Neural crest cell (in vitro differentiated cells): ENCODE data around the gene LRRC75B. TPM values are rescaled to one million over a fixed set of nuclear protein-coding genes. Genes with fewer than 3 reads are reported as not detected.

ENCODE experiments used
- DNase-seq: peaks from one replicate; pipeline ENCODE4 v3.0.0; 2021; ENCODE audit warnings: low read depth, mixed read lengths, low spot score
- H3K27ac Mint-ChIP-seq: one replicate; pipeline ENCODE4 v1.8.0; 2021; ENCODE audit warnings: mild to moderate bottlenecking, mixed read lengths; ENCODE audit not compliant: unreplicated experiment
- H3K27me3 Mint-ChIP-seq: 2 replicates; pipeline ENCODE4 v1.8.0; 2021; ENCODE audit warnings: low read depth, mild to moderate bottlenecking, mixed read lengths
- H3K36me3 Mint-ChIP-seq: 2 replicates; pipeline ENCODE4 v1.8.0; 2021; ENCODE audit warnings: low read depth, mild to moderate bottlenecking, mixed read lengths
- H3K4me1 Mint-ChIP-seq: 2 replicates; pipeline ENCODE4 v1.8.0; 2021; ENCODE audit warnings: mixed read lengths
- H3K4me3 Mint-ChIP-seq: one replicate; pipeline ENCODE4 v1.8.0; 2021; ENCODE audit warnings: mild to moderate bottlenecking, mixed read lengths
- H3K9me3 Mint-ChIP-seq: 2 replicates; pipeline ENCODE4 v1.8.0; 2021; ENCODE audit warnings: mixed read lengths
- total RNA-seq: library from RNA; stranded (reverse); gene quantifications from 2 replicates; pipeline ENCODE4 v1.2.1, GENCODE V29; 2021
- TF ChIP-seq, protein P1 (sequence below): fragments of 200-600 bp; sonication (generic); conservative IDR thresholded peaks from 2 replicates; pipeline ENCODE4 v1.5.0; 2021; ENCODE audit warnings: antibody characterized with exemption, mild to moderate bottlenecking

The LRRC75B gene
- total RNA-seq, 1 donor from 2014 or later, result 16.7 TPM

DNA sequence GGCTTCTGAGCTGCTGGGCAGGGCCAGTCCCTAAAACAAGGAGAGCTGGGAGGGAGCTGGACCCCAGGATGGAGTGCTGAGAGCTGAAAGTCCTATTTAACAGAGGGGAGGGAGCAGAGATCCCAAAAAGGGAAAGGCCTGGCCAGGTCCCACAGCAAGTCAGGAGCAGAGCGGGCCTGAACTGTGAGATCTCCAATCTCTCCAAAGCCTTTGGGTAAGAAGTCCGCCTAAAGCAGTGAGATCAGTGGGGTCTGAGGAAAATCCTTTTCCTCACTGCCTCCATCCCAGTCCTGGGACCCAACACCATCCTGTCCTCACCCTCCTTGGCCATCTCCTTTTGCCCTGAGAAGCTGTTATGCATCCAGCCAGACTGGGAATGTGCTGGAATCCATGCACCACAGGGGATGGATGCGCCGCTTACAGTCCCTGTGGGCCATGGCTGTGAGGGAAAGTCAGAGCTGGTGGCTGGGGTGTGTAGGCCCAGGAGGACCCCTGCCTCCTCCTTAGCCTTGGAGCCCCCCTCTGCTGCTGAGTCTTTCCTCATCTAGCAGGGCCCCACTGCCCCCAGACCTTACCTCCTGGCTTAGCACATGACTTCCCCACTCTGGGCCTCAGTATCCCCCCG is 8.6 kb downstream of the LRRC75B start:
- no peak for DNase-seq
- Mint-ChIP-seq H3K27ac (peak overlapping the region; percentile 78), H3K36me3 (no peaks in the 10 kb centered on the region), H3K4me1 (no peaks in the 10 kb centered on the region), H3K27me3 (no peaks in the 10 kb centered on the region), H3K9me3 (no peaks in the 10 kb centered on the region), H3K4me3 (no peak overlapping the region)
- TF ChIP-seq, protein P1, sequence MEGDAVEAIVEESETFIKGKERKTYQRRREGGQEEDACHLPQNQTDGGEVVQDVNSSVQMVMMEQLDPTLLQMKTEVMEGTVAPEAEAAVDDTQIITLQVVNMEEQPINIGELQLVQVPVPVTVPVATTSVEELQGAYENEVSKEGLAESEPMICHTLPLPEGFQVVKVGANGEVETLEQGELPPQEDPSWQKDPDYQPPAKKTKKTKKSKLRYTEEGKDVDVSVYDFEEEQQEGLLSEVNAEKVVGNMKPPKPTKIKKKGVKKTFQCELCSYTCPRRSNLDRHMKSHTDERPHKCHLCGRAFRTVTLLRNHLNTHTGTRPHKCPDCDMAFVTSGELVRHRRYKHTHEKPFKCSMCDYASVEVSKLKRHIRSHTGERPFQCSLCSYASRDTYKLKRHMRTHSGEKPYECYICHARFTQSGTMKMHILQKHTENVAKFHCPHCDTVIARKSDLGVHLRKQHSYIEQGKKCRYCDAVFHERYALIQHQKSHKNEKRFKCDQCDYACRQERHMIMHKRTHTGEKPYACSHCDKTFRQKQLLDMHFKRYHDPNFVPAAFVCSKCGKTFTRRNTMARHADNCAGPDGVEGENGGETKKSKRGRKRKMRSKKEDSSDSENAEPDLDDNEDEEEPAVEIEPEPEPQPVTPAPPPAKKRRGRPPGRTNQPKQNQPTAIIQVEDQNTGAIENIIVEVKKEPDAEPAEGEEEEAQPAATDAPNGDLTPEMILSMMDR, result no peak

DNA sequence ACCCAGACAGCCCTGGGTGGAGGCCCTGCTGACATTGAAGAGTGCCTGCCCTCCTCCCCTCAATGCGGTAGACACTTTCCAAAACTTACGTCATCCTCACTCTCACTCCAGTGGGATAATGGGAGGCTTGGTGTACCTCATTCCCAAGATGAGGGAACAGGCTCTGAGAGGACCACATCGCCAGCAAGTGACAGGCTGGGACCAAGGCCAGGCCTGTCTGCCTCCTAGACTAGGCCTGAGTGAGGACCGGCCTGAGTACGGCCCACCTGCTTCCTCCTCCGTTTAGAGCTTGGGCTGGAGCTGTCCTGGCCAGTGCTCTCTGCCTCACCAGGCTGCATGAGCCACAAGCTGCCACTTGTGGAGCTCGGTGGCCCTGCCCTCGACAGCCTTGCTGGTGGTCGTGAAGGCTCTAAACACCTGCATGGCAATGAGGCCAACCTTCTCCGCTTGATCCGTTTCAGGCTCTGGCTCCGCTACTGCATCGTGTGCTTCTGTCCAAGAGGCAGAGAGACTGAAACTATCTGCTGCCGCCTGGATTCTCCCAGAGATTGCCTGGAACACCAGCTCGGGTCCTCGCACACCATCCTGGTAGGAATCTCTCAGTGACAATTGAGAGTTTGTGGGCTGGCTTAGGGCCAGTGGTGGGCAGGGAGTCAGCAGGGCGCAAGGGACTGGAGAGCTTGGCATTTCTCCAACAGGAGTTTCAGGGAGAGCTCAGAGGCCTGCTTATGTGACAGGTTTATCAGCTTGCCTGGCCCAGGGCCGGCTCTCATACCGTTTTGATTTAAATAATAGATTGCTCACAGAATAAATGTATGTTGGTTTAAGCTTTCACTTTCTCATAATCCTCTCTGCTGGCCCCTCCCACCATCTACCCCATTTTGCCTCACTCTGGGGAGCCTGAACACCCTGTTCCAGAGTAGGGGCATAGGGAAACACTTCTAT is 9.4 kb downstream of the LRRC75B start:
- H3K9me3 Mint-ChIP-seq, result no peaks in the 10 kb centered on the region
- H3K36me3 Mint-ChIP-seq, result no peaks in the 10 kb centered on the region
- DNase-seq, result no peak
- H3K4me3 Mint-ChIP-seq, result no peak overlapping the region
- peak overlapping the region; percentile 78 for H3K27ac Mint-ChIP-seq
- TF ChIP-seq, protein P1, result no peak
- H3K27me3 Mint-ChIP-seq, result no peaks in the 10 kb centered on the region
- H3K4me1 Mint-ChIP-seq, result no peaks in the 10 kb centered on the region

GRCh38 chr22:24582056-24582814 is 10.6 kb downstream of the LRRC75B start:
- TF ChIP-seq, protein P1, result no peak
- DNase-seq, result no peak
- no peak overlapping the region for H3K27ac Mint-ChIP-seq
- no peaks in the 10 kb centered on the region for H3K36me3 Mint-ChIP-seq
- no peaks in the 10 kb centered on the region for H3K27me3 Mint-ChIP-seq
- H3K4me1 Mint-ChIP-seq, result no peaks in the 10 kb centered on the region
- no peak overlapping the region for H3K4me3 Mint-ChIP-seq
- H3K9me3 Mint-ChIP-seq, result no peaks in the 10 kb centered on the region

DNA sequence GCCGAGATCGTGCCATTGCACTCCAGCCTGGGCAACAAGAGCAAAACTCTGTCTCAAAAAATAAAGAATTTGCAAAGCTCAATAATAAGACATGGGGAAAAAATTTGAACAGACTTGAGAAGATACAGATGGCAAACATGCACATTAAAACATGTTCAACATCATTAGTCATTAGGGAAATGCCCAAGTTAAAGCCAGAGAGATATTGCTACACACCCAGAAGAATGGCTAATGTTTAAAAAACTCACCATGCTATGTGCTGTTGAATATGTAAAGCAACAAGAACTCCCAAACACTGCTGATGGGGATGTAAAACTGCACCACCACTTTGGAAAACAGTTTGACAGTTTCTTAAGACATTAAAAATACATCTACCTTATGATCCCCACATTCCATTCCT is 12.6 kb downstream of the LRRC75B start:
- DNase-seq, result no peak
- no peaks in the 10 kb centered on the region for H3K36me3 Mint-ChIP-seq
- H3K27me3 Mint-ChIP-seq, result no peaks in the 10 kb centered on the region
- H3K9me3 Mint-ChIP-seq, result no peaks in the 10 kb centered on the region
- H3K27ac Mint-ChIP-seq, result no peak overlapping the region
- no peak overlapping the region for H3K4me3 Mint-ChIP-seq
- H3K4me1 Mint-ChIP-seq, result no peaks in the 10 kb centered on the region
- TF ChIP-seq, protein P1, result no peak

DNA sequence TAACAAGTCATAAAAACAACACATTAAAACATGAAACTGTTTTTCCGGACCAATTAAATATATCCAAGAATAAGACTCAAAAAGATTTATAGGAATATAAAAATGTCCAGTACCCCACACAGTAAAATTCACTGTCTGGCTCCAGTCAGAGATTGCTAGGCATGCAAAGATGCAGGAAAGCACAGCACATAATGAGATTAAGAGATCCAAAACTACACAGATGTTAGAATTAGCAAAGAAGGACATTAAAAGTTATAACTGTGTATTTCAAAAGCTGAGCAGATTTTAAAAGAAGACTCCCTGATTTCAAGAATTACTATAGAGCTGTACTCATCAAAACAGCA is 13.6 kb downstream of the LRRC75B start:
- TF ChIP-seq, protein P1, result no peak
- no peak overlapping the region for H3K27ac Mint-ChIP-seq
- H3K27me3 Mint-ChIP-seq, result no peaks in the 10 kb centered on the region
- no peak for DNase-seq
- no peaks in the 10 kb centered on the region for H3K4me1 Mint-ChIP-seq
- peaks cover 5% of the 10 kb centered on the region for H3K36me3 Mint-ChIP-seq
- H3K9me3 Mint-ChIP-seq, result no peaks in the 10 kb centered on the region
- H3K4me3 Mint-ChIP-seq, result no peak overlapping the region
